ENCODE measurements around the gene SLC34A1.
"Not testable (repeated sequence)": the region's sequence is repeated elsewhere in the genome, so short reads cannot be mapped to it uniquely, and the experiment has no call there.

Gene SLC34A1

DNA sequence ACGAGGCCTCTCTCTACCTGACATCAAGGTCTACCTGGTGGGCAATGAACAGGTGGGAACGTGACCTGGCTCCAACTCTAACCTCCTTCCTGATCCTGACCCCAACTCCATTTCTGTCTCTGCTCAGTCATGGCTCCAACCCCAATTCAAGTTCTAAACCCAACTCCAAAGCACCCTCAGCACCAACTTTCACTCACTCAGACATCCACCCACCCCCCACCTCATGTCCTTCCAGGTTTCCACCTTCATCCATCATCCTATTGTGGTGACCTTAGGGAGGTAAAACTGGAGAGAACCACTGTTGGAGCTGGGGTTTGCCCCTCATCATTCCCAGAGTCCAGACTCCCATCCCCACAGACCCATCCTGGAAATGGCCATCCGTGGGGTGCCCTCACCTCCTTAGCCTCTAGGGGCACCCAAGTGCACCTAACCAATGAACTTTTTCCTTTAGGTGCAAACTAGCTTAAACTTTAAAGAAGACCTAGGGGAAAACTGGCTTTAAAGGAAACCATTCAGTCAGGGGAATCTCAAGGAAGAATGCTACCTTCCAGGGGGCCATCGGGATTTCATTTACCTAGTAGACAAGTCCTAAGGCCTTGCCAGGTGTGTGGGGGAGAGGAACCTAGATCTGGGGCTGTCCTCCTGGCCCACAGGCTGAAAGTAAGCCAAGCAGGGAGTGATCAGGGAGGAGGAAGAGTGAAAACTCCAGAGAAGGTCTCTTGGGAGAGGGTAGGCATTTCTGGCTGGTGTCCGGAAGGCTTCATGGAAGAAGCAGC lies 15.2 kb upstream of the SLC34A1 start:
- no peak for DNase-seq (ENCODE audit: low read depth)

DNA sequence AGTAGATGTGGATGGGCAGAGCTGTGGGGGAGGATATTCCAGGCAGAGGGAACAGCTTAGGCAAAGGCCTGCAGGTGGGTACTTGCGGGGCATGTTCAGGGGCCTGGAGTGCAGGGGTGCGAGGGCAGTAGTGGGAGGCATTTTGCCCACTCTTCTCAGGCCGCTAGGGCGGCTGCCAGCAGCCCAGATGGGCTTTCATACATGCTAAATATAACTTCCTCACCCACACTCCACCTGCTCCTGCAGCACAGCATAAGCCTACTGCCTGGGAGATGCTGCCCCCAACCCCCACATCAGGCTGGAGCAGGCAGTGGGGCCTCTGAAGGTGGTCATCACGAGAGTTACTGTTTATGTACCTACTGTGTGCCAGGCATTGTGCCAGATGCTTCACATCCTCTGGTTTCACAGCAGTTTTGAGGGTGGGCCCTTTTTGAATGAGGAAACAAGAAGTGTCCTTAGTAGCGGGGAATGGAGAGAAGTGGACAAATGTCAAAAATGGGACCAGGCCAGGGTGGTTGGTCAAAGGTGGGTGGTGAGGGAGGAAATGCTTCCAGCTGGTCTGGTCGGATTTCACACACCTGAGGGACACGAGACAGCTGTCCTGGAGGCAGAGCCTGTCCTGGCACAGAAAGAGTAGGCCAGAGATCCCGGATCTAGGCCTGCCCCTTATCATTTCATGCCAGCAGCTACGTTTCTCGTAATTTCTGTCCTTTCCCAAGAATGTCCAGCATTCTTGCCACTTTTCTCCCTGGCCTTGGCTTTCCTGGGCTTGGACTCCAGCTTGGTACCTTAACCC lies 14.4 kb upstream of the SLC34A1 start:
- no peak for DNase-seq (ENCODE audit: low read depth)

- peak; percentile 53 for DNase-seq (ENCODE audit: low read depth)
Observed at GRCh38 chr5:177370488-177371119, 13.6 kb upstream of the SLC34A1 start.

DNA sequence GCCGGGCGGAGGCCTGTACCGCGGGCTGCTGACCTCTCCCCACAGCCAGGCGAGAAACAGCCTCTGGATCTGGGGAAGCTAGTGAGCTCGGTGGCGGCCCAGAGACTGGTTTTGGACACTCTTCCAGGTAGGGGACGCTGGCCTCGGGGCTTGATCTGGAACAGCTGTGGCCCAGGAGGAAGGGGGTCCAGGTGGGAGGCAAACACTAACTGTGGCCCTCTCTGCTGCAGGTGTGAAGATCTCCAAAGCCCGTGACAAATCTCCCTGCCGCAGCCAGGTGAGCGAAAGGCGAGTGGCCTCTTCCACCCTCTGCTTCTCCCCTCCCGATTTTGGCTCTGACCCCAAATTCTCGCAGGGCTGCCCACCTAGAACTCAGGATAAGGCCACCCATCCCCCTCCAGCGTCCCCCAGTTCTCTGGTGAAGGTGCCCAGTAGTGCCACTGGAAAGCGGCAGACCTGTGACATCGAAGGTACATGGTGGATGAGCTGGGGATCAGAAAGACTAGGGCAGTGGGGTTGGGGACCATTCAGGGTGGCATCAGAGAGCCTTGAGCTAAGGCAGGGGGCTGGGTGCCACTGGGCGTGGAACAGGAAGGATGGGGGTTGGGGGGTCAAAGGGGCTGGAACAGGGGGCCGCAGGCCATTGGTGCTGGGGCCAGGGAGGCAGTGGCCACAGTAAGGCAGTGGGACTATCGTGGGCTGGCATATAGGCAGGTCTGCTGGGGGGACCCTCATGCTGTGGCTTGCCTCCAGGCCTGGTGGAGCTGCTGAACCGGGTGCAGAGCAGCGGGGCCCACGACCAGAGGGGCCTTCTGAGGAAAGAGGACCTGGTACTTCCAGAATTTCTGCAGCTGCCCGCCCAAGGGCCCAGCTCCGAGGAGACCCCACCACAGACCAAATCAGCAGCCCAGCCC lies 12.9 kb upstream of the SLC34A1 start:
- no peak for DNase-seq (ENCODE audit: low read depth)

GRCh38 chr5:177372034-177372896 lies 12.0 kb upstream of the SLC34A1 start:
- no peak for DNase-seq (ENCODE audit: low read depth)

- no peak for DNase-seq (ENCODE audit: low read depth)
Observed at GRCh38 chr5:177372910-177373309, 11.3 kb upstream of the SLC34A1 start.

- DNase-seq (ENCODE audit: low read depth) = no peak
Observed at GRCh38 chr5:177373806-177374205, 10.4 kb upstream of the SLC34A1 start.

DNA sequence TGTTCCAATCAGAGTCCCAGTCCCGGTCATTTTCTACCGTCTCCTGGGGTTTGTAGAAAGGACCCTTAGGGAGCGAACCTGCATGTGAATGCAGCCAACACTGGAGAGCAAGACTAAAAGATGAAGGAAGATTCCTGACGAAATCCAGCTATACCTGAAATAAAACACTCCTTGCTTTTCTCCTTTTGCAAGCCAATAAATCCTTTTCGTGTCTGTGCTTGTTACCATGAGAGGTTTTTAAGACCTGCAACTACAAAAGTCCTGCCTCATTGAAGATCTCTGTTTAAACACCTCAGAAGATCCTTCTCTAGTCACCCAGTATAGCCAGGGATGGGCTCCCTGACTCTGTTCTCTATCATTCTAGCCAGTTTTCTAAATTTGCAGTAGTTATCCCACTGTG lies 10.0 kb upstream of the SLC34A1 start:
- DNase-seq (ENCODE audit: low read depth) = no peak

DNA sequence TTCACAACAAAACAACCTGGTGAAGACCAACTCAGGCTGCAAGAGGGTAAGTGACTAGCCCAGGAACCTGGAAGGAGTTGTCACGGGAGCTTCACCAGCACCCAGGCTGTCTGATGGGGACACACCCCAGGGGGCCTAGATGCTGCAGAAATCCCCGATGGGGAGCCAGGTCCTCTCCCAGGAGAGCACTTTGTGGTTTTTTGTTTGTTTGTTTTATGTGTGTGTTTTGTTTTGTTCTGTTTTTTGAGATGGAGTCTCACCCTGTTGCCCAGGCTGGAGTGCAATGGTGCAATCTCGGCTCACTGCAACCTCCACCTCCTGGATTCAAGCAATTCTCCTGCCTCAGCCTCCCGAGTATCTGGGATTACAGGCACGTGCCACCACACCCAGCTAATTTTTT lies 8.7 kb upstream of the SLC34A1 start:
- DNase-seq (ENCODE audit: low read depth) = not testable (repeated sequence)

DNA sequence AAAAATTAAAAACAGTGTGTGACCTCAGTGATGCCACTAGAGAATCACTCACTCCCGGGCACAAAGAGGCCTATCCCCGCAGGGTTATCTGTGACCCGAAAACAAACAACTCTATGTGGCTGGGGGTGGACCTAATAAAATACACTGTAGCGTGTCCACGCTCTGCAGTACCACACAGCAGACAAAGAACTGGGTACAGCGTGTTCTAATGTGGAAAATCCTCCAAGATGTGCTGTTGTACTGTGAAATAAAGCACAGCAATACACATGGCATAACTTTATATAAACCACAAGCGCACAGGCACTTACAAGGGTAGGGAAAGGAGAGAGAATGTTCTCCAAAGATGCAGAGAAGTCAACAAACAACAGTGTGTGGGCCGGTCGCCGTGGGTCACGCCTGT lies 8.1 kb upstream of the SLC34A1 start:
- DNase-seq (ENCODE audit: low read depth) = no peak

- no peak for DNase-seq (ENCODE audit: low read depth)
Observed at GRCh38 chr5:177377851-177378776, 6.1 kb upstream of the SLC34A1 start.

DNA sequence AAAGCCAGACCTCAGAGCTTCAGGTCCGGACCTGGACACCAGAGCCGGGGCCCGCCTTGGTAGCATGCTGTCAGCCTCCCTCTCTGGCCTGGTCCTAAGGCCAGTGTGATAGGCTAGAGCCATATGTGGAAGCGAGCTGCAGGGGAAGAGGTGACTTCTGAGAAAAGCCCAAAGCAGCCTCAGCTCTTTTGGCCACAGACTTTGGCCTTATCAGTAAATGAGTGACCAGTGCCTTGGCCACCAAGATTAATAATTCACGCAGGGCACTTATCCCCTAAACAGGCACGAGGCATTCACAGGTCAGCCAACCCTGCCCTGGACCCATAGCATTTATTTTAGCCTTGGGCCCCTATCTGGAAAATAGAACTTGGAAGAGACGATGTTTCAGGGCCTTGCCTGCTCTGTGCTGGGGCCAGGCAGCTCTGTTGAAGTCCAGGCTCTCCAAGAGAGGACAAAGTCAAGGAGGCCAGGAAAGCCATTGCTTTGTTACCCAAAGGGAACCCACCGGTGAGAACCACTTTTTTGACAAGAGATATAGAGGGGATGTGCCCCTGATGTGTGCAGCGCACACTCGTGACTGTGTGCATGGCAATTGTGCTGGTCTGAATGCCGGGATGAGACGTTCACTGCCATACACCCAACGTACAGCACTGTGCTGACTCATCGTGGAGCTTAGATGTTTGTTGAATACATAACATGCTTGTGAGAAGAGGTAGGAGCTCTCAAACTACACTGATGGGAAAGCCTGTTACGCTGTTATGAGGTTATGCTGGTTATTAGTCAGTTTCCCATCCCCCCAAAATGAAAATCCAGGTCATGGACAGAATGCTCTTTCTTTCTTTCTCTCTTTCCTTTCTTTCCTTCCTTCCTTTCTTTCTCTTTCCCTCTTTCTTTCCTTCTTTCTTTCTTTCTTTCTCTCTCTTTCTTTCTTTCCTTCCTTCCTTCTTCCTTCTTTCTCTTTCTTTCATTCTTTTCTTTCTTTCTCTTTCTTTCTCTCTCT lies 5.0 kb upstream of the SLC34A1 start:
- no peak for DNase-seq (ENCODE audit: low read depth)

DNA sequence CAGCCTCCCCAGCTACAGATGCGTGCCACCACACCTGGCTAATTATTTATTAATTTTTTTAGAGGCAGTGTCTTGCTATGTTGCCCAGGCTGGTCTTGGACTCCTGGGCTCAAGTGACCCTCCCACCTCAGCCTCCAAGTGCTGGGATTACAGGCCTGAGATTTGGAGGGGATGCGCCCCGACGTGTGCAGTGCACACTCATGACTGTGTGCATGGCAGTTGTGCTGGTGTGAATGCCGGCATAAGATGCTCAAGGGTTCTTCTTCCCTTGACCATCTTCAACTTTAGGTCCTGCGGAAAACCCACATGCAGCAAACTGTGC lies 3.5 kb upstream of the SLC34A1 start:
- no peak for DNase-seq (ENCODE audit: low read depth)

DNA sequence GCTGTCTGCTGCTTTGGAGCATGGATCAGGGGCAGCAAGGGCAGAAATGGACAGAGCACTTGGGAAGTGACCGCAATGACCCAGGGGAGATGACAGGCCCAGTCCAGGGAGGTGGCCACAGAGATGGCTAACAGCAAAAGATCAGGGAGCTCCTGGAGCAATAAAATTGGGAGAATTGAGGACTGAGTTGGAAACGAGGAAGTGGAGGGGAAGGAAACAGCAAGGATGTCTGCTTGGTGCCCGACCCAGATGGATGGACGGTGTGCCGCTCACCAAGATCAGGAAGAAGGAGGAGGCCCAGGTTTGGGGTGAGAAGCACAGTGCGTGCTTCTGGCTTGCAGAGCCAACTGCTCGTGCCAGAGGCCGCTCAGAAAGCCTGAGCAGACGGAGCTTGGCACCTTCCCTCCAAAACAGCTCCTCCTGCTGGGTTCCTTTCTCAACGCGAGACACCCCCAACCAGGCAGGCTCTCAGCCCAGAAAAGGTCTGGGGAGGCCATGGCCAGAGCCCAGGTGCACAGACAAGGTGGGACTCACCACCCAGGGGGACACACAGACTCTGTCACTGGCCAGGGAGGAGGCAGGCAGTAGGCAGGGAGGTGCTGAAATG lies 1.7 kb upstream of the SLC34A1 start:
- no peak for DNase-seq (ENCODE audit: low read depth)

DNA sequence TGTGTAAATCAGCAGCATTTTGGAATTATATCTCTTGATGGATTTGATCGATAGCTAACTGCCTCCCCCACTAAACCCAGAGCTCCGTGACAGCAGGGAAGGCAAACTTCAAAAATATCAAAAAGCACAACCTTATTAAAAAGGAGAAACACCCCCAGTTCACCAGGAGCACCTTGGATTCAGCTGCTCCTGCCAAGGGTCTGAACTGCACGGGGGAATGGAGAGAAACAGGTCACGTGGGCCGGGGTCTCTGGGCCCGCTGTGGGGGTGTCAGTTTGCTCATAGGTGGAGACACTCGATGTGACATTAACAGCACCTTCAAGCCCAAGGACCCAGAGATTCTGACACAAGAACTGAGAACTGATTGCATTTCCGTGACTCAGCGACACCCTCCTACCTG lies 1.1 kb upstream of the SLC34A1 start:
- DNase-seq (ENCODE audit: low read depth) = no peak

DNA sequence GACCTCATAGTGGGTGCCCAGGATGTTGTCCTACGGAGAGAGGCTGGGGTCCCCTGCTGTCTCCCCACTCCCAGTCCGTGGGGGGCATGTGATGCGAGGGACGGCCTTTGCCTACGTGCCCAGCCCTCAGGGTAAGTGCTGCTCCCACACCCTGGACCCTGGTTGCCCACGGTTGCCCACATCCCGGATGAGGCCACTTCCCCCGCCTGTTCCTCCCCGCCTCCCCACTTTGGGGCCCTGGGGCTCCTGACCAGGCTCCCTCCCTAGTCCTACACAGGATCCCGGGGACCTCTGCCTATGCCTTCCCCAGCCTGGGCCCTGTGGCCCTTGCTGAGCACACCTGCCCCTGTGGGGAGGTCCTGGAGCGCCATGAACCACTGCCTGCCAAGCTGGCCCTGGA lies 1.5 kb downstream of the SLC34A1 start:
- no peak for DNase-seq (ENCODE audit: low read depth)

DNA sequence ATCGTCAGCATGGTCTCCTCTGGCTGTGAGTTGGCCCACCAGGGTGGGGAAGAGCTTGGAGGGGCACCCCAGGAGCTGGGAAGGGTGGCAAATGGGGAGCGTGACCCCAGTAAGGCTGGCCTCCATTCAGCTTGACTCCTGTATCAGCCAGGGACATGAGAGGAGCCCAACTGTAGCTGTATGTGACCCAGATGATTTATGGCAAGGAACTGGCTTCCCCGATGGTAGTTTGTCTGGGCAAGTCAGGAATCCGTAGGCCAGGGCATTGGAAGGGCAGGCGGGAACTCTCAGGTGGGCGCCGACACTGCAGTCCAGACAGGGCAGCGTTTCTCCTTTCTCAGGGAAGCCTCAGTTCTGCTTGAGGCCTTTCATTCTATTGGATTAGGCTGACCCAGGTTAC lies 2.3 kb downstream of the SLC34A1 start:
- DNase-seq (ENCODE audit: low read depth) = no peak

DNA sequence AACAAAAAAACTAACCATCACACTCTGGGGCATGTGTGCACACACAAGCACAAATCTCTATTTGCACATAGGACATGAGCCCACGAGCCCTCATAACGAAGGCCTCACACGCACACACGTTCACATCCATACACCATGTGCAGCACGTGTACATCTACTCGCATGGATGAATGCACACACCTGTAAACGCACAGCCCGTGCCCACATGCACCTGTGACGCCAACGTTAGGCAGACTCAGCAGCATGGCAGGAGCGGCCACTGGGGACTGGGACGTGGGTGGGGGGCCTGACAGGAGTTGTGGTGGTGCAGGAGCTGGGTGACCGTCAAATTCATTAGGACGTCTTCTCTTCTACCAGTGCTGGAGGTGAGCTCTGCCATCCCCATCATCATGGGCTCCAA lies 3.2 kb downstream of the SLC34A1 start:
- no peak for DNase-seq (ENCODE audit: low read depth)

Data from activated T-cell treated with anti-CD3 and anti-CD28 coated beads for 1 hour (primary cell).